A673 (cell line): ENCODE results near the gene C4orf50. TPM values are rescaled to one million over a fixed set of nuclear protein-coding genes. Genes with fewer than 3 reads are reported as not detected.

Experiments
- BruUV-seq: library from RNA; stranded (reverse); fragments of 400-500 nt; replicated peaks from 2 replicates; lab custom pipeline; 2021; lab: Mats Ljungman, UMichigan
- CTCF ChIA-PET: fragments of 300-600 bp; sonication (Branson Sonifier 250); formaldehyde crosslinking; loops from one replicate; lab custom pipeline; 2022; ENCODE audit warnings: antibody characterized with exemption; lab: Charles Lee
- POLR2A ChIA-PET: fragments of 300-600 bp; sonication (Branson Sonifier 250); formaldehyde crosslinking; loops from one replicate; lab custom pipeline; 2022; ENCODE audit warnings: antibody characterized with exemption; ENCODE audit not compliant: low non-redundant PET; lab: Charles Lee
- DNase-seq: peaks from one replicate; pipeline ENCODE4 v3.0.0-alpha.2; 2015; ENCODE audit warnings: low spot score
- H3K27ac ChIP-seq: fragments of 200-600 bp; sonication (generic); 2 replicates; pipeline ENCODE4 v1.5.1; 2016; ENCODE audit warnings: mixed run types, low read depth, mild to moderate bottlenecking, mixed read lengths, antibody characterized with exemption, low read length; ENCODE audit not compliant: poor library complexity, severe bottlenecking
- H3K27me3 ChIP-seq: fragments of 200-600 bp; sonication (generic); replicated peaks from 2 replicates; pipeline ENCODE4 v1.6.1; 2017; ENCODE audit warnings: mixed run types, low read depth, mild to moderate bottlenecking, mixed read lengths, antibody characterized with exemption, low read length; ENCODE audit not compliant: insufficient read depth, poor library complexity
- H3K36me3 ChIP-seq: fragments of 200-600 bp; sonication (generic); 2 replicates; pipeline ENCODE4 v1.6.1; 2016; ENCODE audit warnings: mixed run types, mild to moderate bottlenecking, mixed read lengths, antibody characterized with exemption, low read length; ENCODE audit not compliant: insufficient read depth, poor library complexity, severe bottlenecking
- H3K4me1 ChIP-seq: fragments of 200-600 bp; sonication (generic); 2 replicates; pipeline ENCODE4 v1.6.1; 2017; ENCODE audit warnings: mixed run types, mild to moderate bottlenecking, mixed read lengths, antibody characterized with exemption, low read length; ENCODE audit not compliant: insufficient read depth, poor library complexity, severe bottlenecking
- H3K4me3 ChIP-seq: fragments of 200-600 bp; sonication (generic); 2 replicates; pipeline ENCODE4 v1.5.1; 2016; ENCODE audit warnings: low read depth, mixed run types, mild to moderate bottlenecking, mixed read lengths, low read length; ENCODE audit not compliant: poor library complexity, severe bottlenecking
- H3K9me3 ChIP-seq: fragments of 200-600 bp; sonication (generic); 2 replicates; pipeline ENCODE4 v1.6.1; 2016; ENCODE audit warnings: mixed run types, low read depth, mild to moderate bottlenecking, mixed read lengths, antibody characterized with exemption, low read length; ENCODE audit not compliant: poor library complexity, severe bottlenecking
- CTCF ChIP-seq: fragments of 300-800, 200-600 bp; sonication (generic); conservative IDR thresholded peaks from 2 replicates; pipeline ENCODE4 v1.5.1; 2017; ENCODE audit warnings: low read depth, mild to moderate bottlenecking, antibody characterized with exemption, low read length, moderate library complexity, mixed read lengths
- EZH2 ChIP-seq: fragments of 200-600 bp; sonication (generic); IDR thresholded peaks from 2 replicates; pipeline ENCODE4 v1.6.1; 2017; ENCODE audit warnings: borderline replicate concordance, low read depth, mild to moderate bottlenecking, mixed read lengths, antibody characterized with exemption, low read length; ENCODE audit not compliant: poor library complexity, severe bottlenecking
- intact Hi-C: fragments of 100-400 bp; cut with micrococcal nuclease; formaldehyde crosslinking; loops from one replicate; pipeline ENCODE4 v1.10.0; 2022; ENCODE audit not compliant: unreplicated experiment
- total RNA-seq: library from RNA; stranded (reverse); gene quantifications from 2 replicates; pipeline ENCODE4 v1.2.3, GENCODE V29; 2021

Gene C4orf50
- total RNA-seq, 1 experiment from 2014 or later, result not detected

- CTCF ChIA-PET, result no interaction called here
- BruUV-seq, result no TSS peak
- POLR2A ChIA-PET, result no interaction called here
- Histone ChIP-seq H3K4me1 (no peaks in the 10 kb centered on the region), H3K4me3 (no peak overlapping the region), H3K36me3 (no peaks in the 10 kb centered on the region), H3K27ac (no peak overlapping the region), H3K9me3 (no peaks in the 10 kb centered on the region), H3K27me3 (peaks cover 50% of the 10 kb centered on the region)
- intact Hi-C loops, result no loop called here
- DNase-seq, result no peak
- no peak for TF ChIP-seq CTCF
- TF ChIP-seq EZH2, result no peak
Observed at GRCh38 chr4:6002926-6003325, 15.3 kb downstream of the C4orf50 start.

- no peak overlapping the region for H3K4me3 ChIP-seq
- H3K36me3 ChIP-seq, result no peaks in the 10 kb centered on the region
- H3K27me3 ChIP-seq, result peaks cover 49% of the 10 kb centered on the region
- CTCF ChIA-PET, result no interaction called here
- no peaks in the 10 kb centered on the region for H3K4me1 ChIP-seq
- BruUV-seq, result no TSS peak
- no peaks in the 10 kb centered on the region for H3K9me3 ChIP-seq
- TF ChIP-seq CTCF, result no peak
- TF ChIP-seq EZH2, result no peak
- POLR2A ChIA-PET, result no interaction called here
- DNase-seq, result no peak
- intact Hi-C loops, result no loop called here
- no peak overlapping the region for H3K27ac ChIP-seq
Observed at GRCh38 chr4:6002492-6002833, 15.8 kb downstream of the C4orf50 start.

- ChIA-PET CTCF (no interaction called here), POLR2A (no interaction called here)
- H3K4me1 ChIP-seq, result no peaks in the 10 kb centered on the region
- BruUV-seq, result no TSS peak
- H3K27ac ChIP-seq, result no peak overlapping the region
- H3K4me3 ChIP-seq, result no peak overlapping the region
- H3K27me3 ChIP-seq, result peaks cover 47% of the 10 kb centered on the region
- H3K36me3 ChIP-seq, result no peaks in the 10 kb centered on the region
- H3K9me3 ChIP-seq, result no peaks in the 10 kb centered on the region
- no peak for TF ChIP-seq EZH2
- TF ChIP-seq CTCF, result no peak
- no peak for DNase-seq
- intact Hi-C loops, result no loop called here
Observed at GRCh38 chr4:6001680-6002491, 16.3 kb downstream of the C4orf50 start.
